Measurements from ENCODE around the gene GM2A.

DNA sequence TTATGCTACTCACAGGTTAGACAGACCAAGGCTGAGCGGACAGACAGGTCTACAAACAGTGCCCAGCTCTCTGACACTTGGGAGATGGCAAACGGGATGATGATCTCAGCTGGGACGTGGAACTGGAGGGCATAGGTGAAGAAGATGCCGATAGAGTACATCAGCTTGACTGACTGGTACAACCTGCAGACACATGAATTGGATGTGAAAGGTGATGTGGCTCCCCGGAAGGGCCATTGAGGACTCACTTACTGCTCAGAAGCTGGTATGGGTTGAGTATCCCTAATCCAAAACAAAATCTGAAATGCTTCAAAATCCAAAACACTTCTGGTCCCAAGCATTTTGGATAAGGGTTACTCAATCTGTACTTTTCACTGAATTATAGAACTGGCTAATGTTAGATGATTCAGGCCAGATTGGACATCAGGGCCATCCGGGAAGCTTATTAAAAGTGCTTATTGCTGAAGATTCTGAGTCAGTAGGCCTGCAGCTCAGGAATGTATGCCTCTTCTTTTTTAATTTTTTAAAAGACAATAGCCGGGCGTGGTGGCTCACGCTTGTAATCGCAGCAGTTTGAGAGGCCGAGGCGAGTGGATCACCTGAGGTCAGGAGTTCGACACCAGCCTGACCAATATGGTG lies 28.1 kb downstream of the GM2A start:
- TF ChIP-seq, protein P1, sequence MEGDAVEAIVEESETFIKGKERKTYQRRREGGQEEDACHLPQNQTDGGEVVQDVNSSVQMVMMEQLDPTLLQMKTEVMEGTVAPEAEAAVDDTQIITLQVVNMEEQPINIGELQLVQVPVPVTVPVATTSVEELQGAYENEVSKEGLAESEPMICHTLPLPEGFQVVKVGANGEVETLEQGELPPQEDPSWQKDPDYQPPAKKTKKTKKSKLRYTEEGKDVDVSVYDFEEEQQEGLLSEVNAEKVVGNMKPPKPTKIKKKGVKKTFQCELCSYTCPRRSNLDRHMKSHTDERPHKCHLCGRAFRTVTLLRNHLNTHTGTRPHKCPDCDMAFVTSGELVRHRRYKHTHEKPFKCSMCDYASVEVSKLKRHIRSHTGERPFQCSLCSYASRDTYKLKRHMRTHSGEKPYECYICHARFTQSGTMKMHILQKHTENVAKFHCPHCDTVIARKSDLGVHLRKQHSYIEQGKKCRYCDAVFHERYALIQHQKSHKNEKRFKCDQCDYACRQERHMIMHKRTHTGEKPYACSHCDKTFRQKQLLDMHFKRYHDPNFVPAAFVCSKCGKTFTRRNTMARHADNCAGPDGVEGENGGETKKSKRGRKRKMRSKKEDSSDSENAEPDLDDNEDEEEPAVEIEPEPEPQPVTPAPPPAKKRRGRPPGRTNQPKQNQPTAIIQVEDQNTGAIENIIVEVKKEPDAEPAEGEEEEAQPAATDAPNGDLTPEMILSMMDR (IDR thresholded peaks at IDR 0.05) = no peak
- no peak for TF ChIP-seq POLR2A (IDR thresholded peaks at IDR 0.05)
